OCI-LY3 (cell line): ENCODE data around the gene DNAJC4.

Source experiments
- H2AFZ ChIP-seq: fragments of 200-600, 300-600 bp; shearing (Covaris generic); 2 replicates; pipeline ENCODE4 v1.6.0; 2014; ENCODE audit warnings: antibody characterized with exemption, low read depth, low read length
- H3K27ac ChIP-seq: fragments of 200-600, 300-600 bp; sonication (generic); 2 replicates; pipeline ENCODE4 v1.5.1; 2014; ENCODE audit warnings: mild to moderate bottlenecking, low read length, moderate library complexity, mixed read lengths
- H3K27me3 ChIP-seq: fragments of 200-600, 300-600 bp; sonication (generic); 2 replicates; pipeline ENCODE4 v1.6.1; 2014; ENCODE audit warnings: low read depth, low read length, mixed read lengths
- H3K36me3 ChIP-seq: fragments of 200-600, 300-600 bp; sonication (generic); replicated peaks from 2 replicates; pipeline ENCODE3; 2014; ENCODE audit warnings: low read depth, low read length, mixed read lengths
- H3K4me1 ChIP-seq: fragments of 300-600, 200-600 bp; sonication (generic); 2 replicates; pipeline ENCODE4 v1.6.1; 2014; ENCODE audit warnings: low read length, mixed read lengths
- H3K4me2 ChIP-seq: fragments of 200-600, 300-600 bp; sonication (generic); 2 replicates; pipeline ENCODE4 v1.6.1; 2014; ENCODE audit warnings: low read length, mixed read lengths
- H3K4me3 ChIP-seq: fragments of 300-600, 200-600 bp; sonication (generic); 2 replicates; pipeline ENCODE4 v1.5.1; 2014; ENCODE audit warnings: antibody characterized with exemption, mild to moderate bottlenecking, low read length, moderate library complexity
- H3K79me2 ChIP-seq: fragments of 300-600, 200-600 bp; shearing (Covaris generic); 2 replicates; pipeline ENCODE4 v1.6.1; 2014; ENCODE audit warnings: mild to moderate bottlenecking, low read length, mixed read lengths
- H3K9ac ChIP-seq: fragments of 300-600, 200-600 bp; shearing (Covaris generic); 2 replicates; pipeline ENCODE4 v1.6.0; 2014; ENCODE audit warnings: mild to moderate bottlenecking, low read length, moderate library complexity
- H3K9me3 ChIP-seq: fragments of 200-600, 300-600 bp; shearing (Covaris generic); 2 replicates; pipeline ENCODE4 v1.6.1; 2014; ENCODE audit warnings: low read length, mixed read lengths; ENCODE audit not compliant: insufficient read depth
- H4K20me1 ChIP-seq: fragments of 200-600, 300-600 bp; sonication (generic); 2 replicates; pipeline ENCODE4 v1.6.1; 2016; ENCODE audit warnings: low read length, mixed read lengths; ENCODE audit not compliant: insufficient read depth
- CTCF ChIP-seq: fragments of 200-600, 300-600 bp; sonication (generic); IDR thresholded peaks from 2 replicates; pipeline ENCODE4 v1.5.1; 2014; ENCODE audit warnings: antibody characterized with exemption, low read length, low read depth
- EZH2phosphoT487 ChIP-seq: fragments of 200-600 bp; shearing (Covaris generic); IDR thresholded peaks from 2 replicates; pipeline ENCODE4 v1.6.1; 2018; ENCODE audit warnings: antibody characterized with exemption, mixed run types, low read depth

Gene DNAJC4

GRCh38 chr11:64225608-64226506 is 4.5 kb upstream of the DNAJC4 start, which contains the start of the genes NUDT22 and TRPT1:
Gene NUDT22, plus strand, starts transcription at chr11:64226274. Its CDS starts 379 bp downstream, at chr11:64226653.
Gene TRPT1, minus strand, starts transcription at chr11:64226186. Its CDS starts 326 bp downstream, at chr11:64225860.
- no peaks in the 10 kb centered on the region for H3K27me3 ChIP-seq
- H3K27ac ChIP-seq: peak within 1 kb of the TSS; percentile 68
- no peaks in the 10 kb centered on the region for H3K9me3 ChIP-seq
- peak within 1 kb of the TSS; percentile 76 for H3K4me2 ChIP-seq
- peaks cover 17% of the 10 kb centered on the region for H3K79me2 ChIP-seq
- H4K20me1 ChIP-seq: no peaks in the 10 kb centered on the region
- TF ChIP-seq CTCF (peak; percentile 34), EZH2phosphoT487 (no peak)
- peaks cover 19% of the 10 kb centered on the region for H3K4me1 ChIP-seq
- H3K4me3 ChIP-seq: peak within 1 kb of the TSS; percentile 95
- peak within 1 kb of the TSS; percentile 60 for H2AFZ ChIP-seq
- peaks cover 9% of the 10 kb centered on the region for H3K36me3 ChIP-seq
- H3K9ac ChIP-seq: peak within 1 kb of the TSS; percentile 96

- H3K27ac ChIP-seq: peak overlapping the region; percentile 64
- H3K9ac ChIP-seq: peak overlapping the region; percentile 96
- peaks cover 19% of the 10 kb centered on the region for H3K4me1 ChIP-seq
These were observed 3.8 kb upstream of the DNAJC4 start for GRCh38 chr11:64226507-64227051.

GRCh38 chr11:64227405-64227956 is 2.9 kb upstream of the DNAJC4 start:
- peak overlapping the region; percentile 95 for H3K4me3 ChIP-seq
- H3K9me3 ChIP-seq: no peaks in the 10 kb centered on the region
- H3K79me2 ChIP-seq: peaks cover 17% of the 10 kb centered on the region
- H3K4me1 ChIP-seq: peaks cover 19% of the 10 kb centered on the region
- no peak overlapping the region for H3K27ac ChIP-seq
- H3K27me3 ChIP-seq: no peaks in the 10 kb centered on the region
- peak overlapping the region; percentile 96 for H3K9ac ChIP-seq
- H3K4me2 ChIP-seq: peak overlapping the region; percentile 76
- H3K36me3 ChIP-seq: peaks cover 4% of the 10 kb centered on the region
- TF ChIP-seq EZH2phosphoT487: no peak
- TF ChIP-seq CTCF: no peak
- no peaks in the 10 kb centered on the region for H4K20me1 ChIP-seq
- no peak overlapping the region for H2AFZ ChIP-seq

More at GRCh38 chr11:64226507-64227051, 3.8 kb upstream of the DNAJC4 start:
- no peaks in the 10 kb centered on the region for H3K27me3 ChIP-seq
- H2AFZ ChIP-seq: peak overlapping the region; percentile 13; the same call in 1 of the 2 replicates
- H3K9me3 ChIP-seq: no peaks in the 10 kb centered on the region
- peak overlapping the region; percentile 95 for H3K4me3 ChIP-seq
- H3K79me2 ChIP-seq: peaks cover 17% of the 10 kb centered on the region
- peaks cover 4% of the 10 kb centered on the region for H3K36me3 ChIP-seq
- no peaks in the 10 kb centered on the region for H4K20me1 ChIP-seq
- TF ChIP-seq EZH2phosphoT487 (no peak), CTCF (no peak)
- peak overlapping the region; percentile 76 for H3K4me2 ChIP-seq
